ENCODE data around the gene FKBP11. TPM values are rescaled to one million over a fixed set of nuclear protein-coding genes. Genes with fewer than 3 reads are reported as not detected.
A peak's percentile ranks its signal among the peaks of the same experiment; 100 is the strongest.

Gene FKBP11
- total RNA-seq, 1 experiment from 2014 or later = 18.5 TPM

- no peak for TF ChIP-seq TCF7L2 (IDR thresholded peaks at IDR 0.05; ENCODE audit: borderline replicate concordance, extremely low read depth, insufficient read depth, insufficient read length)
- TF ChIP-seq MAX (IDR thresholded peaks at IDR 0.05) = no peak
Measured at GRCh38 chr12:48970702-48971334, 45.5 kb upstream of the FKBP11 start (continued).

DNA sequence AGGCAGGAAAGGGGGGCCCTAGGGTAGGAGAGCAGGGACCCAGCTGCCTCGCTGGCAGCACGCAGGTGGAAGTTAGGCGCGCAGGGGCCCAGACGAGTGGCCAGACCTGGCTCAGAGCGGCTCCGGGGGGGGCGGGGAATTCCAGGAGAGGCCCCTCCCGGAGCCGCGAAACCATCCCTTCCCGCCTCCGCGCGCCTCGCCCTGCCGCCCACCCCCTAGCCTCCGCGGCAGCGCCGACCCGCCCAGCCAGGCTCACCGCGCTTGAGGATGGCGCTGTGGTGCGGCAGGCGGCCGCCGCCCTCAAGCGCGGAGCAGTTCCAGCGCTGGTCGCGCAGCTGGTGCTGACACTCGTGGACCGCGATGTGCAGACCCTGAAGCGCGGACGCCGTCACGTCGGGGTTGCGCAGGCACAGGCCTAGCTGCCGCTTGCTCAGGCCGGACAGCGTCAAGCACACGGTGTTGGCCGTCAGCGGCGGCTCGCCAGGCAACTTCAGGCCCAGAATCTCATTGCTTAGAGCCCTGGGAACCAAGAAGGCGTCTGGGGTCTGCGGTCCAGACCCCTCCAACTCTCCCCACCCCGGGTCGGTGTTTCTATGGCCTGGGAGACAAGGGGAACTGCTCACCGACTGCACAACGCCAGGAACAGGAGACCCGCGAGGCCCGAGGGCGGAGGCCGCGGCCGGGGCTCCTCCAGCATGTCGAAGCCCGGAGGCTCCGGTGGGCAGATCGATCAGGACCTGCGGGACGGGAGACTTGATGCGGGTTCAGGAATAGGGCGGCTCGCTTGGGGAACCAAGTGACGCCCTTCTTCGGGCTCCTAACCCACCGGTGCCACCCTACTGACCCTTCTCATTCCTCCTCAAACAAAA, 44.8 kb upstream of the FKBP11 start:
- Histone ChIP-seq H3K4me1 (ENCODE audit: control insufficient read depth in 1 of 2, insufficient read depth in 2 of 2, low read length in 2 of 2) (peaks cover 6 to 20% of the 10 kb centered on the region in 2 experiments; a peak in 3 of 4 replicates), H3K9me2 (ENCODE audit: insufficient read depth) (no peaks in the 10 kb centered on the region), H3K9me3 (ENCODE audit: control insufficient read depth in 1 of 2, insufficient read depth in 1 of 2, low read depth in 1 of 2, low read length in 2 of 2) (no peaks in the 10 kb centered on the region), H3K27me3 (ENCODE audit: insufficient read depth, low read length) (no peaks in the 10 kb centered on the region), H2AFZ (ENCODE audit: low read depth, low read length, poor library complexity, severe bottlenecking) (no peak overlapping the region), H3K9ac (ENCODE audit: low read length) (peak overlapping the region; percentile 87), H3K4me3 (replicated peaks in 1 of 2; ENCODE audit: low read depth in 1 of 2, low read length in 2 of 2) (peak overlapping the region; percentile 52 to 82), H3K27ac (ENCODE audit: low read depth, low read length) (no peak overlapping the region; the same call in 1 of the 2 replicates), H4K20me1 (ENCODE audit: insufficient read depth) (no peaks in the 10 kb centered on the region), H3K4me2 (ENCODE audit: low read length) (peak overlapping the region; percentile 99), H3K79me2 (ENCODE audit: insufficient read depth, low read length) (peaks cover 9% of the 10 kb centered on the region; the same call in 1 of the 2 replicates), H3K36me3 (ENCODE audit: control insufficient read depth in 1 of 2, insufficient read depth in 2 of 2, low read length in 2 of 2) (no peaks in the 10 kb centered on the region)
- ChIA-PET POLR2A (no interaction called here), CTCF (no interaction called here), RAD21 (ENCODE audit: low non-redundant PET in 1 of 2, low total read pairs in 2 of 2, uncharacterized antibody in 2 of 2, unreplicated experiment in 2 of 2) (no interaction called here)
- ATAC-seq (no peak), DNase-seq (ENCODE audit: low read depth, low spot score) (no peak)
- BruUV-seq (replicated peaks) = no TSS peak
- no peak for TF ChIP-seq EGR1 (IDR thresholded peaks at IDR 0.05; ENCODE audit: low read depth)
- no peak for TF ChIP-seq SP1 (IDR thresholded peaks at IDR 0.05; ENCODE audit: low read depth)
- TF ChIP-seq POLR2AphosphoS5 (IDR thresholded peaks at IDR 0.05; ENCODE audit: low read depth, low read length) = no peak
- intact Hi-C loops (cut with micrococcal nuclease) = no loop called here
